Dermis blood vessel endothelial cell (primary cell): Measurements from ENCODE around the gene PPP1R14C. TPM values are rescaled to one million over a fixed set of nuclear protein-coding genes. Genes with fewer than 3 reads are reported as not detected.

Experiments
- DNase-seq: peaks from one replicate; pipeline ENCODE4 v3.0.0; 2010
- total RNA-seq: library from RNA; depleted of rRNA; stranded (reverse); fragments of >200 nt; gene quantifications from 2 replicates; pipeline ENCODE4 v1.2.3, GENCODE V29; 2014

PPP1R14C gene
- total RNA-seq, 1 donor from 2014 or later = not detected

DNA sequence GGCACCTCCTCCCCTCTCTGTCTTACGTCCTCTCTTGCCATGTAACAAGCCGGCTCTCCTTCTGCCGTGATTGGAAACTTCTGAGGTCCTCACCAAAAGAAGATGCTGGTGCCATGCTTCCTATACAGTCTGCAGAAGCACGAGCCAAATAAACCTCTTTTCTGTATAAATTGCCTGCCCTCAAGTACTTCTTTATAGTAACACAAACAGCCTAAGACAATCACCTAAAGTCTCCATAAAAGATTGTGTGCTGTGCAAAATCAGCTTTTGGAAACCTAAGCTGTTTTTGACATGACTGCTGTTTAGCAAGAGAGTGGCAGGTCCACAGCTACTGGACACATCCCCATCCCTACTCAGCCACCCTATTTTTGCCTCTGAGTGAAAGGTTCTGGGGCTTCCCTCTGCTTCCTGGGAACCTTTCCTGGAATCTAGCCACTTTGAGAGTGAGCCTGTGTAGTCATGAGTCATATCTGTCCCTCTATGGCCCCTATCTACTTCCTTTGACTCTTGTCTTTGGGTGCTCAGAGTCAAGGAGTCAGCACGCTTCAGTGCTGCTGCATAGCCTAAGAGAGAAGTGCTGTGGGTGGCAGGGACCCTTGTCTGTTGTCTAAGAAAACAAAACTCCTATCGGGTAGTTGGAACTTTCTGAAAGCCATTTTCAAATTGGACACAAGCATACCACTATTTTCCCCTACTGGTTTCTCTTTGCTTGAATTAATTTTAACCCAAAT, 110.0 kb downstream of the PPP1R14C start:
- no peak for DNase-seq

DNA sequence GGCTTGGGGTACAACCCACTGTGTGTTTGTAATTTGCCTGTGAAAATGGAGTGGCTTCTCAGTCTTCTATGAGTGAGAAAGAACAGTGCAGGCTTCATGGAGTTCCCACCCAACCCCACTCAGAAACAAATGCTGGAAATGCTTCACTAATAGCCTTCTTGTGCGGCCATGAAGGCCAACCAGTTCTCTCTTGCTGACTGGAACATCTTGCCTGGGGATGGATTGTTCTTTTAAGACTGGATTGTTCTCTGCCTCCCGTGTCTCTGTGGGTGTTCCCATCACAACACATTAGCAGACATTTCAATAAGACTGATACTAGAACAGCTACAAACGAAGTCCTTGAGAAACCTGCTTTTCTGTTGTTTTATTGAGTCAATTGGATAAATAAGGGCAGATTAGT, 110.6 kb downstream of the PPP1R14C start:
- DNase-seq = no peak

GRCh38 chr6:150254770-150255169, 111.9 kb downstream of the PPP1R14C start:
- DNase-seq = no peak

- no peak for DNase-seq
These were observed 113.0 kb downstream of the PPP1R14C start for GRCh38 chr6:150255840-150256239.

- no peak for DNase-seq
These were observed 113.9 kb downstream of the PPP1R14C start for GRCh38 chr6:150256618-150257272.

DNA sequence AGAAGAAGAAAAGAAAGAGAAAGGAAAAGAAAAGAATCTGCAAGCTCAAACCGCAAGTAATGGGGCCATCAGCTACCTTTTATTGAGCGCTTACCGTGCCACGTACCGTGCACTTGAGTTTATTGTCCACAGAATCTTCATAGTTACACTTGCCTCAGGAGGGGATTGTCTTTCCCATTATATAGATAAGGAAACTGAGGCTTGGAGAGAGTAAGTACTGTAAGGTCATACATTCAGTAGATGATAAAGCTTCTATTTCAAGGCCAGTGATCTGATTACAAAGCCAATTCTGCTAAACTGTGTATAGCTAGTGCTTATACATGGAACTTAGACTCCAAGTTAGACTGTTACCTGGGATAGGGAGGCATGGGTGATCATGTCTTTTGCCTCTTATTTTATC, 115.5 kb downstream of the PPP1R14C start:
- no peak for DNase-seq

GRCh38 chr6:150260931-150261330, 118.1 kb downstream of the PPP1R14C start:
- DNase-seq = no peak

- no peak for DNase-seq
These were observed 119.3 kb downstream of the PPP1R14C start for GRCh38 chr6:150261997-150262697.

GRCh38 chr6:150263765-150264404, 121.0 kb downstream of the PPP1R14C start:
- DNase-seq = peak; percentile 5

DNA sequence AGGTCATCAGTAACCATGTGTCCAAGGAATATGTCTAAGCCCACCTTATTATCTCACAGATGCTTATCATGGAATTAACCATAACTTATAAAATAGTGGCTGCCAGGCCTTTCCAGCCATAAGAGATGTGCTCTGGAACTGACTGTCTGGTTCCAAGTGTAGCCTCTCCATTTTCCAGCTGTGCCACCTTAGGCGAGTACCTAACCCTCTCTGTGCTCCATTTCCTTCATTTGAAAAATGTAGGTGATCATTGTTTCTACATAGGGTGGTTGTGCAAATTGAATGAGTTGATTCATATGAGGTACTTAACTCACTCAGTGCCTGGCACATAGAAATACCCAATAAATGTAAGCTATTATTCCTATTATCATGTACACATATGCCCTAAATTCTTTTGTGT, 123.5 kb downstream of the PPP1R14C start:
- no peak for DNase-seq

DNA sequence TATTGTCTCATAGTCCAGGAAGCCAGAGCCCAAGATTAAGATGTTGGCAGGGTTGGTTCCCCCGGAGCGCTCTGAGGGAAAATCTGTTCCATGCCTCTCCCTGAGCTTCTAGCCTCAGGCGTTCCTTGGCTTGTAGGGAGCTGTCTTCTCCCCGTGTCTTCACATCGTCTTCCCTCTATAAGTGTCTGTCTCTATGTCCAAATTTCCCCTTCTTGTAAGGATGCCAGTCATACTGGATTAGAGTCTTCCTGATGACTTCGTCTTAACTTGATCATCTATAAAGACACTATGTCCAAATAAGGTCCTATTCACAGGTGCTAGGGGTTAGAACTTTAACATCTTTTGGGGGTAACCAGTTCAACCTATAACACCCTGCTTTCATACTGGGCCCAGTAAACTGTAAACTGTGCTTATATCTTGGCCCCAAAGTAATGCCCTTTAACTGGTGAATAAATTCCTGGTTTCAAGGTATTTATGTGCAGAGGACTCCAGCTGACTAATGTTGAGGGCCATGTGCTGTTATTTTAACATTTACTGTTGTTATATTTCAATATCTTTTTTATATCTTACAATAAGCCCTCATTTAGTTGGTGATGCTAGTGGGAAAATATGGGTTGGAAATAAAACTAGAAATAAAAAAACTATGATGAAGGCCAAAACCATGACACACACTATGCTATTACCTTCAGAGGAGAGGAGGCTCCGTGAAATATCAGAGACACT, 124.3 kb downstream of the PPP1R14C start:
- no peak for DNase-seq

- no peak for DNase-seq
These were observed 125.1 kb downstream of the PPP1R14C start for GRCh38 chr6:150267686-150268561.

GRCh38 chr6:150269130-150269856, 126.4 kb downstream of the PPP1R14C start:
- DNase-seq = no peak

GRCh38 chr6:150269857-150270223, 127.0 kb downstream of the PPP1R14C start:
- no peak for DNase-seq

GRCh38 chr6:150270330-150271052, 127.6 kb downstream of the PPP1R14C start:
- no peak for DNase-seq

DNA sequence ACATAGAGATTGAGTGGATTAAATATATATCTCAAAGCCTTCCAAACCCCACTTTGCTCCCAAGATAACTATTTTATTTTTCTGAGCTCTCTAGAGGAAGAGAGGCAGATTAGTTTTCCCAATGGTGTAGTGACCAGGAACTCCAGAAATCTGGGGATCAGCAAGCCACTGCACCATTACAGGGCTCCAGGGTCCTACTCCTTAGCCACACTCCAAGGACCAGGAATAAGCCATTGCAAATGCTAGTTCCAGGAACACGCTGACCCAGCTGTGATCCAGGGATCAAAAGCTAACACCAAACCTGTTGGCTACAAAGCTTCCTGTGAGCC, 128.3 kb downstream of the PPP1R14C start:
- DNase-seq = no peak

DNA sequence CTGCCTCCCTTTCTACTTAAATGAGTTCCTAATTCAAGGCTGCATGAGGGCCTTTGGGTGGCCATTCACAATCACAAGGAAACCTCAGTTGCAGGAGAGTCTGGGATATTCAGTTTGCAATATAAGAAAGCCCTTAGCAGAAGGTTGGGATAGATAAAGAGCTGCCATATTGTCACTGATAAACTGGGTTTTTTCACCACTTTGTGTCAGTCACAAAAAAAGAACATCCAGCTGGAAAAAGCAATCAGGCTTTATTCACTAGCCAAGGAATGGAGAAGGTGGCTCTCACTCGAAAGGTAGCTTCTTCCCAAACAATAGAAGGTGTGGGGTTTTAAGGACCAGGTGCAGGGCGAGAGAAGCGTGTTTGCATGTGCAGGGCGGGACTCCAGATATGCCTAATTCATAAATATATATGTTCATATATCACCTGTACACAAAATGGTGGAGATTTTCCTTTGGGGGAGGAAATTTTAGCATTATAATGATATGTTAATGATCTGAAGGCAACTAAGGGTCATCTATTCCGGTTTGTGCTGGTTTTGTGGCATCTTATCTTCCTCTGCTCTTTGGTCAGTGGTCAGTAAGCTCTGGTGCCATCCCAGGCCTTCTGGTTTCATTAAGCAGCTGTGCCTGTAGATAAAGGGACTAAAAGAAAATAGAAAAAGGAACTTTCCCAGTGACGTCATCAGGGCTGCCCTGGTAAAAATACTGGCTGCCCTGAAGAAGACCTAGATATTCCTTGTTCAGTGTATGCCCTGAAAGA, 128.8 kb downstream of the PPP1R14C start:
- no peak for DNase-seq

GRCh38 chr6:150272264-150272975, 129.6 kb downstream of the PPP1R14C start:
- DNase-seq = no peak

GRCh38 chr6:150272976-150273315, 130.1 kb downstream of the PPP1R14C start:
- DNase-seq = no peak
